ENCODE results near the gene ASAP2. TPM values are rescaled to one million over a fixed set of nuclear protein-coding genes. Genes with fewer than 3 reads are reported as not detected.
"Not testable (repeated sequence)": the region's sequence is repeated elsewhere in the genome, so short reads cannot be mapped to it uniquely, and the experiment has no call there.

ASAP2 gene
- polyA plus RNA-seq, 4 donors: 50.3 to 63.5 (median 58.3) TPM

- no peak for DNase-seq (ENCODE audit: low read depth in 4 of 4, low spot score in 3 of 4)
Measured at GRCh38 chr2:9249020-9249800, 42.6 kb downstream of the ASAP2 start.

- no peak for DNase-seq (ENCODE audit: low read depth in 4 of 4, low spot score in 3 of 4)
Measured at GRCh38 chr2:9250091-9250490, 43.5 kb downstream of the ASAP2 start.

- no peak for DNase-seq (ENCODE audit: low read depth in 4 of 4, low spot score in 3 of 4)
Measured at GRCh38 chr2:9250498-9251153, 44.0 kb downstream of the ASAP2 start.

GRCh38 chr2:9251154-9252001 is 44.8 kb downstream of the ASAP2 start:
- no peak for DNase-seq (ENCODE audit: low read depth in 4 of 4, low spot score in 3 of 4)

- DNase-seq (ENCODE audit: low read depth in 4 of 4, low spot score in 3 of 4): no peak
Measured at GRCh38 chr2:9252002-9252357, 45.4 kb downstream of the ASAP2 start.

GRCh38 chr2:9255416-9255815 is 48.8 kb downstream of the ASAP2 start:
- DNase-seq (ENCODE audit: low read depth in 4 of 4, low spot score in 3 of 4): no peak

GRCh38 chr2:9256147-9256546 is 49.5 kb downstream of the ASAP2 start:
- DNase-seq (ENCODE audit: low read depth in 4 of 4, low spot score in 3 of 4): no peak

- DNase-seq (ENCODE audit: low read depth in 4 of 4, low spot score in 3 of 4): no peak
Measured at GRCh38 chr2:9256570-9257043, 50.0 kb downstream of the ASAP2 start.

GRCh38 chr2:9258501-9258900 is 51.9 kb downstream of the ASAP2 start:
- DNase-seq (ENCODE audit: low read depth in 4 of 4, low spot score in 3 of 4): no peak

- no peak for DNase-seq (ENCODE audit: low read depth in 4 of 4, low spot score in 3 of 4)
Measured at GRCh38 chr2:9258953-9259399, 52.4 kb downstream of the ASAP2 start.

- no peak for DNase-seq (ENCODE audit: low read depth in 4 of 4, low spot score in 3 of 4)
Measured at GRCh38 chr2:9260464-9260918, 53.9 kb downstream of the ASAP2 start.

- DNase-seq (ENCODE audit: low read depth in 4 of 4, low spot score in 3 of 4): no peak
Measured at GRCh38 chr2:9261231-9261883, 54.7 kb downstream of the ASAP2 start.

- DNase-seq (ENCODE audit: low read depth in 4 of 4, low spot score in 3 of 4): no peak
Measured at GRCh38 chr2:9262671-9263171, 56.1 kb downstream of the ASAP2 start.

GRCh38 chr2:9263428-9263827 is 56.8 kb downstream of the ASAP2 start:
- no peak for DNase-seq (ENCODE audit: low read depth in 4 of 4, low spot score in 3 of 4)

GRCh38 chr2:9264301-9264700 is 57.7 kb downstream of the ASAP2 start:
- DNase-seq (ENCODE audit: low read depth in 4 of 4, low spot score in 3 of 4): no peak

- DNase-seq (ENCODE audit: low read depth in 4 of 4, low spot score in 3 of 4): no peak
Measured at GRCh38 chr2:9266711-9267110, 60.1 kb downstream of the ASAP2 start.

GRCh38 chr2:9267286-9267685 is 60.7 kb downstream of the ASAP2 start:
- not testable (repeated sequence) for DNase-seq (ENCODE audit: low read depth in 4 of 4, low spot score in 3 of 4)

- no peak for DNase-seq (ENCODE audit: low read depth in 4 of 4, low spot score in 3 of 4)
Measured at GRCh38 chr2:9268301-9269080, 61.9 kb downstream of the ASAP2 start.

GRCh38 chr2:9269295-9269694 is 62.7 kb downstream of the ASAP2 start:
- DNase-seq (ENCODE audit: low read depth in 4 of 4, low spot score in 3 of 4): no peak
